Mesenteric fat pad (tissue), 1 donor: ENCODE data around the gene SOCS6. TPM values are rescaled to one million over a fixed set of nuclear protein-coding genes. Genes with fewer than 3 reads are reported as not detected.
"Not testable (repeated sequence)": the region's sequence is repeated elsewhere in the genome, so short reads cannot be mapped to it uniquely, and the experiment has no call there.

Source experiments
- DNase-seq: peaks from one replicate; pipeline ENCODE4 v3.0.0-alpha.2; 2020; ENCODE audit warnings: low spot score
- long read RNA-seq: library from polyadenylated mRNA; unstranded; transcript quantifications from one replicate; pipeline ENCODE4 v2.0.0, GENCODE V29; 2020
- total RNA-seq: library from RNA; stranded (reverse); fragmentation: NEBNext Ultra II Directional; extraction: Animal tissue kit (Norgen Biotek cat#: 25700); gene quantifications from one replicate; pipeline ENCODE4 v1.2.1, GENCODE V29; 2021
- donor health status: DM: yes; HTN: yes; CAD: no.

SOCS6 gene, protein sequence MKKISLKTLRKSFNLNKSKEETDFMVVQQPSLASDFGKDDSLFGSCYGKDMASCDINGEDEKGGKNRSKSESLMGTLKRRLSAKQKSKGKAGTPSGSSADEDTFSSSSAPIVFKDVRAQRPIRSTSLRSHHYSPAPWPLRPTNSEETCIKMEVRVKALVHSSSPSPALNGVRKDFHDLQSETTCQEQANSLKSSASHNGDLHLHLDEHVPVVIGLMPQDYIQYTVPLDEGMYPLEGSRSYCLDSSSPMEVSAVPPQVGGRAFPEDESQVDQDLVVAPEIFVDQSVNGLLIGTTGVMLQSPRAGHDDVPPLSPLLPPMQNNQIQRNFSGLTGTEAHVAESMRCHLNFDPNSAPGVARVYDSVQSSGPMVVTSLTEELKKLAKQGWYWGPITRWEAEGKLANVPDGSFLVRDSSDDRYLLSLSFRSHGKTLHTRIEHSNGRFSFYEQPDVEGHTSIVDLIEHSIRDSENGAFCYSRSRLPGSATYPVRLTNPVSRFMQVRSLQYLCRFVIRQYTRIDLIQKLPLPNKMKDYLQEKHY
- total RNA-seq = 17.7 TPM
- long read RNA-seq, full-length matches to known transcripts = 17 of 27 reads
- long read RNA-seq, partial matches to known transcripts = 4 of 27 reads
- long read RNA-seq, other reads (novel, unspliced or antisense) = 6 of 27 reads

DNA sequence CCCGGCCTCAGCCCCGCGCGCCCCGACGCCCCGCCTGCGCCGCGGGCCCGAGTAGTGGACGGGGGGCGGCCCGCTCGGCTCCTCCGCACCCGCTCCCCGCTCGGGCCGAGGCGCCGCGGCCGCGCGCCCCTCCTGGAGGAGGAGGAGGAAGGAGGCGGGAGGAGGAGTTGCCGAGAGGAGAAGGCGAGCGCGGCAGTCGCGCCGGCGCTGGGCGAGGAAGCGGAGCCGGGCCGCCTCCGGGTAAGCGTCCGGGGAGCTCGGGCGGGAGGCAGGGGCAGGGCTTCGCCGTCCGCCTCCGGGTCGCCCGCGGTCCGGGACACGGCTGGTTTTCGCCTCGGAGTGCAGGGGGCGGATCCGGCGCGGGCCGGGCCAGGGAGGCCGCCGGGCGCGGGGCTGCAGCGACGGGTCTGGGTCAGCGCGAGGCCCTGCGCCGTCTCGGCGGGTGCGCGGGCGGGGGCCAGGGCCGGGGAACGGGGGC lies at the start of gene SOCS6:
TSS of gene SOCS6 (plus strand) at position 195 of the 478 bp plus-strand sequence. CDS start 35,624 bp downstream, outside the sequence.
- DNase-seq = peak; percentile 91

DNA sequence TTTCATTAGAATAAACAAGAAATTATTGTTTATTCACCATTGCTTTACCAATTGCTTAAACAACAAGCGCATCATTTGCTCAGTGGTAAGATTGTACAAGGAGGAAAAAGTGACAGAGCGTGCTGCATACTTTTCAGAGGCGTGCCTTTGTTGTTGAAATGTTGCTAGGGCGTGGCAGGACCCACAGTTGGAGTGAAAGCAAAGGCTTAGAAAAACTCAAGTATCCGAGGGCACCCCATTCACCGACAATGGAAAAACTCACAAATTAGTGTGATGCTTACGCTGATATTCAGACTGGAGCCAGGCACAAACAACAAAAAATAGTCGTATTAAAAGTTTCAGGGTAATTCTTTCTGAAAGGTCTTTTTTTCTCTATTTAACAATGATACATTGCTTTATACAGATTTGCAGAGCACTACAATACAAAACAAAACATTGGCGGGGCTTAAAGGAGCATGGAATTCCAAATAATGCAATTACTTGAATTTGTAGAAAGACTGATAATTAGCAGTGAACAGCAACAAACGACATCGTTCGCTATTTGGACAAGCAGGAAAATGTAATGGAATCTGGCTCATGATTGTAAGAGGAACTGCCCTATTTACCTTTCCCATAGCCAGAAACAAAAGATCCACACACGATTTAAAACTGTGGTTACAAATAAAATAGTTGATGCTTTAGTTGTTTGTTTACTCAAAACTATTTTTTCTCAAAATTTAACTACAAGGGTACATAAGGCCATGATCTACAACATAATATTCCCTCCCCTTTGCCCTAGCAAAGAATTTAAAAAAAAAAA lies 45.5 kb upstream of the SOCS6 start:
- DNase-seq = no peak

DNA sequence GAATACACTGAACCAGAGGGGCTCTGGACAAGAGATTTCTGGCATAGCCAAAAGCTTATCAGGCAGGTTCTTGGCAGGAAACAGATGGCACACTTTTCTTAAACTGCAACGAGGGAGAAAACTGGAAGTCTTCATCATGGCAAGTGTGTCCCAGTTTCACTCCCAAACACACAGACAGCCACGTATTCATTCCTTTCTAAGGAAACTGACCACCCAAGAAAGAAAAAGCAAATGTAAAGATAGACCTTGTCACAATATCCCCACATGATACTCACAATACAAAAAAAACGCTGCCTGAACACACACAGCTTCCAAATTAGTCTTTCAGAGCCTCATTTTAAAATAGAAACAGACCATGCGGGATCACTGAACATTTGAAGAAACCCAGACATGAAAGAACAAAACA lies 42.8 kb upstream of the SOCS6 start:
- no peak for DNase-seq

DNA sequence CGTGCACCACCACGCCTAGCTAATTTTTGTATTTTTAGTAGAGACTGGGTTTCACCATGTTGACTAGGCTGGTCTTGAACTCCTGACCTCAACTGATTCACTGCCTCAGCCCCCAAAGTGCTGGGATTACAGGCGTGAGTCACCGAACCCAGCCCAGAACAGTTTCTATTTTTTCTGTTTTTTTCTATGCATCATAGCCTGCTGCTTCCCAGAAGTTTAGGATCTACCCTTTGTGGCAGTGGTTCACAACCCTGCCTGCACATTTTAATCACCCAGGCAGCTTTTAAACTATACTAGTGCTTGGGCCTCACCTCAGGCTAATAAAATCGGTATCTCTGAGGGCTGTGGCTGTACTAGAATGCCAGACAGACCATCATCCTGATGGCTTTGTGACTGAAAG lies 39.7 kb upstream of the SOCS6 start:
- DNase-seq = no peak

DNA sequence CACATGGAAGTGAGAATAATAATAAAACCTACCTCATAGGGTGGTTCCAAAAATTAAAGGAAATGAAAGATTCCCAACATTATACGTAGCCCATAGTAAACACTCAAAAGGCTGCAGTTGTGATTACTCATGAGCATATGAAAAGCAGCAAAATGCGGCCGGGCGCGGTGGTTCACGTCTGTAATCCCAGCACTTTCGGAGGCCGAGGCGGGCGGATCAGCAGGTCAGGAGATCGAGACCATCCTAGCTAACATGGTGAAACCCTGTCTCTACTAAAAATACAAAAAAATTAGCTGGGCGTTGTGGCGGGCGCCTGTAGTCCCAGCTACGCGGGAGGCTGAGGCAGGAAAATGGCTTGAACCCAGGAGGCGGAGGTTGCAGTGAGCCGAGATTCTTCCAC lies 39.0 kb upstream of the SOCS6 start:
- not testable (repeated sequence) for DNase-seq

DNA sequence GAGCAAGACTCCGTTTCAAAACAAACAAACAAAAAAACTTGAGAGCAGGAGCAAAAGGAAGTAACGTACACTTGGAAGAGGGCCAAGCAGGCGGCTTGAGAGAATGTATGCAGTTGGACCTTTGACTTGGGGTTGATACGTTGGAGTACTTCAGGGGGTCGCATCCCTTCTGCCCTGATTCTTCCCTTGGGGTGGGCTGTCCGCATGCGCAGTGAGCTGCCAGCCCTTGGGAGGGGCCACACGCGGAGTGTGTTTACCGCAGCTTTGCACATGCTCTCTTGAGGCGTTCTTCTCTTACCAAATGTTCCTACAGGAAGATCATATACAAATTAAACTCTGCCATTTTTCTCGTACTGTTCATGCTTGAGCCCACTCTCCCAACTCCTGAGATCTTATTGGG lies 38.1 kb upstream of the SOCS6 start:
- DNase-seq = no peak

DNA sequence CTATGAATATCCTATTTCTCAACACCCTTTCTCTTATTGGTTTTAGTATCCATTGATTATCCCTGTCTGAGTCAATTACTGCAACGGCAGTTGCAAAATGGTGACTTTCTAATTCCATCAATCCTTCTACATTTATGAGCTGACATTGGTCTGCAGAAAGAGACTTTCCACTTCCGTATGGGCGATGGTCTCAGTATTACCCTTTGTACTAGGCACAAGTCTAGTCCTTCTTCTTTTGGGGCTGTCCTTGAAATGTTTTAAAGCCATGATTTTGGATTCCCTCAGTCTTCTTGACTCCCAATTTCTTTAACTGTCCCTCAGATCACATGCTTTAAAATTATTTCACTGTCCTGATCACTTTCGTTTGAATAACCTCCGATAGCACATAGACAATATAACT lies 32.7 kb upstream of the SOCS6 start:
- no peak for DNase-seq

DNA sequence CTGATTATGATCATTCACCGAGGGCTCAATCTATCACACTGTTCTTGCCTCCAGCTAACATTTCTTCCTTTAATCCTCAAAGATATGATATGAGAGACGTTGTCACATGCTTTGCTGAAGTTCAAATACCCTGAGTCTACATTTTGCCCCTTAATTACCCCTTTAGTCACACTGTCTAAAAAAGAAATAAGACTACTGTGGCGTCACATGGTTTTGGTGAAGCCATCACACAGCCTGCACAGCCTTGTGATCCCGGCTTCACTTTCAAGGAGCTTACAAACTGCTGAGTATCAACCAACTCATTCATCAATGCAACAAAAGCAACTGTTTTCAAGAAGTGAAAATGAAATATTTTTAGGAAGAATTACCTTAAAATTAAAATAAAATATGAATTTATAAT lies 31.9 kb upstream of the SOCS6 start:
- no peak for DNase-seq

DNA sequence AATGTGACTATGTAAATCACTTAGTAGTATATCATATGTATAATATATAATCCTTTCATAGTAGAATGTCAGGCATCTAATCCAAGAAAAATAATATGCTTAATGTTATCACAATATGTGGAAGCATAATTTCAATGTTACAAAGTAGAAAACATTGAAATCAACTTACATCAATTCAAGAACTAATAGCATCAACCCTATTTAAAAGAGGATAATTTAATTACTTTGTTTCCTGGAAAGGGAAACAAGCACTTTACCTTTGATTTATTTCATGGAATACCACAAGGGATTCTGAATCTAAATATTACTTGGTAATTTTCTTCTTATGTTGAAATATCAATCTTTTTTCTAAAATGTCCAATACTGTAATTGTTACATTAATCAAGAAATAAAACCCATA lies 30.6 kb upstream of the SOCS6 start:
- no peak for DNase-seq

DNA sequence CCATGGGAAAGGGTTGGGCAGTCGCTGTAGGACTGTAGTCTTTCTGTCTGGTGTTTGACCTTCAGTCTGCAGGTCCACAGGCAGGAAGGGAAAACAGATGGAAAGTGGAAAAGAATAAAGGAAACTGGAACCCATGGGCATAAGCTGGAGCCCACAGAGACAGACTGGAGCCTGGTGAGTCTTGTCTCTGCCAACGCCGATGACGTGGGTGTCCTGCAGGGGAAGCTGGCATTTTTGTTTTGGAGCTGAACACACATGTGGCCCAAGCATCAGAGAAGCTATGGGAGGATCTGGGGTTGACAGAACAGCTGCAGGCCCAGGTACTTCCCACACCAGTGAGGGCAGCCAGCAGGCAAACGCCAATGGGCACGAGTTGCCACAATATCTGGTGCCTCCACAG lies 28.2 kb upstream of the SOCS6 start:
- no peak for DNase-seq

DNA sequence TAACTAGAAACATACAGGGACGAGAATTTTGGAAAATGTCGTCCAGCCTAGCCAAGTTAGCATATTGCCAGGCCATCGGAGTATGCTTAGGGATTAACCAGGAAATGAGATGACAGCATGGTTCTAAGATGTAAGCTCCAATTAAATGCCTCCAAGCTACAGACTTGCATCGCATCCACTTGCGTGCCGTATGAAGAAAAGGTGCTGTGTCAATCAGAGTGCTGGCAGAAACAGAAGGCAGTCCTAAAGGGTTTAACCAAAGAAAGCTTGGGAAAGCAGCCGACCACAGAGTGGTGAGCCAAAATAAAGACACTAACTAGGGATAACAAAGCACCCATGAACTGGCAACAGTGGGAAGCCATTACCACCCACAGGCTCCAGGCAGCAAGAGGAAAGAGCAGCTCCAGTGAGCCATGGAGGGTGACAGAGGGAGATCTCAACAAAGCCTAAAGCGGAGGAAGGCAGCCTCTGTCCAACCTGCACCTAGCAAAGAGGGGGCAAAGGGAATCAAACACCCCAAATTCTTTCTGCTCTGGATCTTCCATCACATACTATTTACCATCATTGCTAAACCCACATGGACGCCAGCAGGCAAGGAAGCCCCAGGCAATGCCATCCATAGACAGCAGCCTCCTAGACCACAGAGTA lies 27.6 kb upstream of the SOCS6 start:
- DNase-seq = no peak

DNA sequence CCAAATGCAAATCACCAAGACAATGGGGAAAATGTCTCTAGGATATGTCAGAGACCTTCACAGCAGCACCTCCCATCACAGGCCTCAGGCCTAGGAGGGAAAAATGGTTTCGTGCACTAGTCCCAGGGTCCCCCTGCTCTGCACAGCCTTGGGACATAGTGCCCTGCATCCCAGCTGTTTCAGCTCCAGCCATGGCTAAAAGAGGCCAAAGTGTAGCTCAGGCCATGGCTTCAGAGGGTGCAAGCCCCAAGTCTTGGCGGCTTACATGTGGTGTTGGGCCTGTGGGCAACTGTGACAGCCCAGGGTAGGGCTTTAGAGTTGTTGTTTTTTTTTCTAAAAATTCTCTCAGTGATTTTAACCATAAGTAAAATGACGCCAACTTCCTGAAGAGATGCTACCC lies 25.5 kb upstream of the SOCS6 start:
- DNase-seq = no peak

DNA sequence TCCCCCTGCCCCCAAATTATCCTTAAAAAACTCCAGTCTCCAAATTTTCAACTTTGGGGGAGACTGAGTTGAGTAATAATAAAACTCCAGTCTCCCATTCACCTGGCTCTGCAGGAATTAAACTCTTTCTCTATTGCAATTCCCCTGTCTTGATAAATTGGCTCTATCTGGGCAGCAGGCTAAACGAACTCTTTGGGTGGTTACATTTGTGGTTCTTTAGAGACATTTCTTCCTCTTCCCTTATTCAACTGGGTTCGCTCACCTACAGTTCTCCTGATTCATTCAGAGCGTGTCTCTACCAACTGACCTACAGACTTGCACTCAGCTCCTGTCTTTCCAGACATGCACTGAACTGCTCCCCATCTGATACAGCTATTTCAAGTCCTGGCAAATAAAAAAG lies 17.1 kb upstream of the SOCS6 start:
- DNase-seq = no peak

DNA sequence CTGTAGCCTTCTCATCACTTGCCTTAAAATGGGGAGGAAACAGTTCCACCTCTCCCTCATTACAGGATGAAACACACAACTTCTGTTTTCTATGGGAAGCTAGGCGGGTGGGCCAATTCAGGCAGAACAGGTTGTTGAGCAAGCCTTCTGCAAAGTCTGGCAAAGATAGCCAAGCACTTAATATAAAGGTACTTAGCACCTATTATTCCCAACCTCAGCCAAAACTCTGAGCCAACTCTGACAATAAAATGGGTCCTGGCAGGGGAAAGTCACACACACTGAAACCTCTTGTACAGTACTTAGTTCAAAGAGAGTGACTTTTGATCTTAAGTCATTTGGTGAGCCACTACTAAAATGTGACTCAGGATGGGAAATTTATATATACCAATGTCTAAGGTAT lies 15.8 kb upstream of the SOCS6 start:
- DNase-seq = no peak

DNA sequence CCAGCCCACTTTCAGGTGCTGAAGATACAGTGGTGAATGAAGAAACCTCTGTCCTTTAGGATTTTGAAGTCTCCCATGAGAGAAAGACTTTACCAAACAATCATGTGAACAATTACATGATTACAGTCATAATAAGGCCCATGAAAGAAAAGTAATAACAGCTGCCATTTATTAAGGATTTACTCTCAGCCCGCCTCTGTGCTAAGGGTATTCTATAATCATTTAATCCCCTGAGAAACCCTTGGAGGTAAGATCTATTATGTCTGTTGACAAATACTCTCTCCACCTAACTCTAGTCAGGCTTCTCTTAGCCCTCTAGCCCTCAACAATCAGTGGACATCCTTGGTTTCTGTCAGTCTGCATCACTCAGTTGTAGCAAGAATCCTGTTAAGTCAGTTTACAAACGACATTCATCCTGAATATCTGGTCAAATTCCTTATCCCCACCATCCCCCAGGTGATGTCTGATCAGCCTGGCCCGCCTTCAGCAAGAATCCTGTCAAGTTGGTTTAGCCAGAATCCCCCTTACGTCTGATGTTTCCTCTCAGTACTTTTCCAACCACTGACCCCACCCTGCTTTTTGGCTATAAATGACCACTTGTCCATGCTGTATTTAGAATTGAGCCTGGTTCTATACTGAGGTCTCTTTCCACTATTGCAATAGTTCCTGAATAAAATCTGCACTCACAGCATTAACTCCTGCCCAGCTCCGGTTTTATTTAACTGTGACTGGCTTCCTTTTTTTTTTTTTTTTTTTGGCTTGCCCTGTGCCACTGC lies 12.2 kb upstream of the SOCS6 start:
- no peak for DNase-seq

DNA sequence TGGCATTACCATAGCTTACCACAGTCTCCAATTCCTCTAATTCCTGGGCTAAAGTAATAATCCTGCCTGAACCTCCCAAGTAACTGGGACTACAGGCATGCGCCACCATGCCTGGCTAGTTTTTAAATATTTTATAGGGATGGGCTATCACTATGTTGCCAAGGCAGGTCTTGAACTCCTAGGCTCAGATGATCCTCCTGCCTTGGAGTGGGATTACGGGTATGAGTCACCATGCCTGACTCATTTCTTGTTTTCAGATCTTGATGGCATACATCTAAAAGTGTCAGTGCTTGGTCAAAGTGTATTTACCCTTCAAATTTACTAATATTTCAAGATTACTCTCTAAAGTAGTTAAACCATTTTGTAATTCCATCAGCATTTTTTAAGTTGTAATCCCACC lies 9.4 kb upstream of the SOCS6 start:
- no peak for DNase-seq

DNA sequence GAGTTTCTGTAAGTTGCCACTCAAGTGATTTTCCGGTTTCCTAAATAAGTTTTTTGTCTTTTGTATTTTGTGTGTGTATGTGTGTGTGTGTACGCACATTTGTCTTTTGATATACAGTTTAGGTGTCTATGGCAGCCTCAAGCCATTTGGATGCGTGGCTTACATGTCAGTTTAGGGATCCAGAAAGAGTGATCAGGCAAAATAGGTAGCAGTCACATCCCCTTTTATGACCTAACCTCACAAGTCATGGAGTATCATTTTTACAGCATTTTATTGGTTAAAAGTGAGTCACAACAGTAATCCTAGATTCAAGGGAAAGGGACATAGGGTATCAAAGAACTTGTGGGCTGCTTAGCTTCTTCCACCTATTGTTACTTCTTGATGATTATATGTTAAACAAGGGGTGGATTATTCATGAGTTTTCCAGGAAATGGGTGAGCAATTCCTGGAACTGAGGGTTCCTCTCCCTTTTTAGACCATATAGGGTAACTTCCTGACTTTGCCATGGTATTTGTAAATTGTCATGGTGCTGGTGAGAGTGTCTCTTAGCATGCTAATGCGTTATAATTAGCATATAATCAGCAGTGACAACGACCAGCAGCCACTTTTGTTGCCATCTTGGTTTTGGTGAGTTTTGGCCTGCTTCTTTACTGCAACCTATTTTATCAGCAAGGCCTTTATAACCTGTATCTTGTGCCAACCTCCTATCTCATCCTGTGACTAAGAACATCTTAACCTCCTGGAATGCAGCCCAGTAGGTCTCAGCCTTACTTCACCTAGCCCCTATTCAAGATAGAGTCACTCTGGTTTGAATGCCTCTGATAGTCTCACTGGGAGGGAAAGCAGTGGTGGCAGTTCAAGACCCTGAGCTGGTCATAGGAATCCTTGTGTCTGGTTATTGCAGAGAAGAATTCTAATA lies 8.6 kb upstream of the SOCS6 start:
- no peak for DNase-seq

DNA sequence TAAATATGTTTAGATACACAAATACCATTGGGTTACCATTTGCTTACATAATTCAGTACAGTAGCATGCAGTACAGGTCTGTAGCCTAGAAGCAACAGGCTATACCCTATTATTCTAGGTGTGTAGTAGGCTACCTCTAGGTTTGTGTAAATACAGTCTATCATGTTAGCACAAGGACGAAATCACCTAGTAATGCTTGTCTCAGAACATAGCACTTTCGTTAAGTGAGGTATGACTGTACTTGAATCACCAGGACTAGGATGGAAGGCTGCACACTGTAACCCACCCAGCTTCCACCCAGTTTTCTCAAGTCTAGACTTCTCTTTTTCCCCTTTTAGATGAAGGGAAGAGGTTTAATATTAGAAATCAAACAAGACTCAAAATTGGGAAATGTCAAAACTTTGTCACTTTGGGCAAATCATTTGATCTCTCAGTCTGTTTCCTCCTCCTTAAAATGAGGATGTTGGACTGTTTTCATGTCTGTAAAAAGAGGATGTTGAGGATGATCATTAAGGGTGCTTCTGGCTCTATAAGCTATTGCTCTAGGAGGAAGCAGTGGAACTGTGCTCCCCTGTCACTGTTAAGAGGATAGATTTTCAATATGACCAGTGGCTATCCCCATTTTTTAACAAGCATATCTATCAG lies 3.7 kb upstream of the SOCS6 start:
- no peak for DNase-seq

DNA sequence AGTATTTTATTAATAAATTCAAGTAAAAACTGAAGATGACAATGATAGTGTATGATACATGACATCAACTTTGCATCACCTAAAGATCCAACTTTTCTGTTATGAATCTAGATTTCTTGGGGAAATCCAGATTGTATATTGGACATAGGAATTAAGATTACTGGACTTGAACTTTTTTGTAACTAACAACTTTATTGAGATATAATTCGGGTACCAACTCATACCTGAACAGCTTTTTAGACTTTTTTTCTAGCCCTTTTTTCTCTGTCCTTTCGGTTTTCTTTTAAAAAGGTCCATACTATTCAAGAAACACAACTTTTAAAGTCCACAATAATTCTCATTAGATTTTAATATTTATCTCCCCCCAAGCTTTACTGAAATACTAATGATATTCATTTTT lies 1.1 kb upstream of the SOCS6 start:
- DNase-seq = no peak
